ENCODE results near the gene VHLL. TPM values are rescaled to one million over a fixed set of nuclear protein-coding genes. Genes with fewer than 3 reads are reported as not detected.

The VHLL gene
- polyA plus RNA-seq, 4 donors: 0.24 TPM; not detected in 3

DNA sequence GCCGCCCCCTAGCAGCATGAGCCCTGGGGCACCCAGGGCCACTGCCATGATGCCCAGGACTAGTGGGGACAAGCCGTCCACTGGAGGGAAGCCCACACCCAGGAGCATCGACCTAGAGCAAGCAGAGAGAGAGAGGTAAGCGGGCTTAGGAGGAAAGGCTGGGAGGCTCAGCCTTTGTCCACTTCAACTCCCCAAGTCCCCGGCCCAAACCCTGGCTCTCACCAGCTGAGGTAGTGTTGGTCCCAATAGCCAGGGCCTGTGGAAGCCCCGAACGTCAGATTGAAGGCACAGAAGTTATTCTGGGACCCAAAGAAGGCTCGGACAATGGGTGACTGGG is 6.0 kb downstream of the VHLL start:
- no peak for DNase-seq (ENCODE audit: low read depth in 4 of 4, low spot score in 3 of 4)

DNA sequence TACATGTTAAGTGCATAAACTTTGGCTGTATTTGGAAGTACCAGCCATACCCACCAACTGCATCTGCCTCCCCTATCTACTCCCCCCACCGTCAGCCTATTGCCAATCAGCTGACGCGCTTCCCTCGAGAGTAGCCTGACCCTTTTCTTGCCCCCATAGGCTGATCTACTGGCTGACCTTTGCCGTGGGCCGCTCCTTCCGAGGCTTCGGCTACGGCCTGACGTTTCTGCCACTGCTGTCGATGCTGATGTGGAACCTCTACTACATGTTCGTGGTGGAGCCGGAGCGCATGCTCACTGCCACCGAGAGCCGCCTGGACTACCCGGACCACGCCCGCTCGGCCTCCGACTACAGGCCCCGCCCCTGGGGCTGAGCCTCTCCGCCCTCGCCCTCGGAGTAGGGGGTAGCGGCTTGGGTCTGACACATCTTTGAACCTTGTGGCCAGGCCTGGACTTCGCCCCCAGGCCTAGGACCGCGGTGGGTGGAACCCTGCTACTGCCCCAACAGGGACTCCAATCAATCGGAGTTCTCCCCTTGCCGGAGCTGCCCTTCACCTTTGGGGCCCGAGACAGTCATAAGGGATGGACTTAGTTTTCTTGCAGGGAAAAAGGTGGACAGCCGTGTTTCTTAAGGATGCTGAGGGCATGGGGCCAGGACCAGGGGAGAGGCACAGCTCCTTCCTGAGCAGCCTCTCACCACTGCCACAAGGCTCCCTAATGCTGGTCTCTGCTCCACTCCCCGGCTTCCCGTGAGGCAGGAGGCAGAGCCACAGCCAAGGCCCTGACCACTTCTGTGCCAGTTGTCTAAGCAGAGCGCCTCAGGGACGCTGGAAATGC is 7.7 kb downstream of the VHLL start:
- DNase-seq (ENCODE audit: low read depth in 4 of 4, low spot score in 3 of 4): peak; percentile 55 to 62 (median 58)

DNA sequence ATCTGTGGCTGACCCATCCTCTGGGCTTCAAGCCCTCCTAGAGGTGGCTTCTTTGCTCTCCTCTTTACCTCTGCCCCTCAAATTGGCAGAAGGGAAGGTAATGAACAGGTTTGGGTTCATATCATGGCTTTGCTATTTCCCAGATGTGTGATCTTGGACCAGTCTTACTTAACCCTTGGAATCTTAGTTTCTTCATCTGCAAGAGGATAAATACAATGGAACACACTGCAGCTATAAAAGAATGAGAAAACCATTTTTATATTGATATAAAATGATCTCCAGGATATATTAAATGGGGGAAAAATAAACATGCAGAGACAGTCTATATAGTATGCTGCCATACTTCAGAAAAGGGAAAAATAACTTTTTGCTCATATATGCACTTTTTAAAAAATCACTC is 9.2 kb downstream of the VHLL start:
- no peak for DNase-seq (ENCODE audit: low read depth in 4 of 4, low spot score in 3 of 4)

DNA sequence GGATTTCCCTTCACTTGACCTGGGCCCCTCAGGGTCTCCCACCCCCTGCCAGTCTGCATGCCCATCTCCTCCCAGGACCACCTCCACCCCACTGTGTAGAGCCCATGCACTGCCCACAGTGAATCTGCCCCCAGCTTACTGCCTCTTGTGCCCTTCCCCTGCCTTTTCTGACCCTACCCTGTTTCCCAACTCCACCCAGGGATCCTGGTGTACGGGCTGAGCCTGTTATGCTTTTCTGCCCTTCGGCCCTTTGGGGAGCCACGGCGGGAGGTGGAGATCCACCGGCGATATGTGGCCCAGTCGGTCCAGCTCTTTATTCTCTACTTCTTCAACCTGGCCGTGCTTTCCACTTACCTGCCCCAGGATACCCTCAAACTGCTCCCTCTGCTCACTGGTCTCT is 13.0 kb downstream of the VHLL start:
- no peak for DNase-seq (ENCODE audit: low read depth in 4 of 4, low spot score in 3 of 4)

DNA sequence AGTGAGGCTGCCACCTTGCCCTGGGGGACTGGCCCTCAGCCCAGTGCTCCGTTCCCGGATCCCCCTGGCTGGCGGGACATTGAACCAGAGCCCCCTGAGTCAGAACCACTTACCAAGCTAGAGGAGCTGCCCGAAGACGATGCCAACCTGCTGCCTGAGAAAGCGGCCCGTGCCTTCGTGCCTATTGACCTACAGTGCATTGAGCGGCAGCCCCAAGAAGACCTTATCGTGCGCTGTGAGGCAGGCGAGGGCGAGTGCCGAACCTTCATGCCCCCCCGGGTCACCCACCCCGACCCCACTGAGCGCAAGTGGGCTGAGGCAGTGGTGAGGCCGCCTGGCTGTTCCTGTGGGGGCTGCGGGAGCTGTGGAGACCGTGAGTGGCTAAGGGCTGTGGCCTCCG is 13.7 kb downstream of the VHLL start:
- no peak for DNase-seq (ENCODE audit: low read depth in 4 of 4, low spot score in 3 of 4)

DNA sequence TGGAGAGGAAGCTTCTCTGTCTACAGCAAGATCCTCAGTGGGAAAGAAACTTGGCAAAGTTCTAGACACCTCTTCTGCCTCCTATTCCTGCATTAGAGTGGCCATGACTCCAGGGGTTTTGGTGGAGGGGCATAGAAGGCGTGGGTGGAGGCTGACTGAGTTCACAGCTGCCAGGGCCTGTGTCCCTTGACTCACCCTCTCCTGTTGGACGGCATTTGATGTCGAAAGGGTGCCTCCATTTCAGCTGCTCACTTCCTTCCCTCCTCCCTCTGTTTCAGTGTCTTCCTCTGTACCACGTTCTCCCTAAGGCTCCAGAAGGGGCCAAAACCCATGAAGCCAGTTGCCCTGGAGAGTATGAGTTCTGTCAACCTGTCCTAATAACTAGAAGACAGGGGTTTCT is 14.3 kb downstream of the VHLL start:
- no peak for DNase-seq (ENCODE audit: low read depth in 4 of 4, low spot score in 3 of 4)

DNA sequence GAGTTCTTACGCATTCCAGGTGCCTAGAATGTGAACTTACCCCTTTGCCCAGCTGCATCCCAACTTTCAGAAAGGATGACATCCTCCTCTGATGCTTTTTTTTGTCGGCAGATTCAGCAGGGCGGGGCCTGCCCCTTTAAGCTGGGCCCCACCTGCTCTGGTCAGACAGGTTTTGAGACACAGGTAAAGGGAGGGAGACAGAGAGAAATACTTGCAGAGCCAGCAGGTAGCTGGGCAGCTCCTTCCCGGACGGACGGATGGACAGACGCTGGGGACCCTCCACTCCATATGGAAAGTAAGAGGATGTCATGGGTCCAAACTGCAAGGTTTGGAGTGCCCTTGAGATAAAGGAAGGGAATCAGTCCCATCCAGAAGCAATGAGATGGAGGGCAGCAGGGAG is 15.0 kb downstream of the VHLL start, which contains the start of gene TMEM79:
Gene TMEM79 (plus strand): TSS at position 214 of the 400 bp plus-strand sequence. CDS start 902 bp downstream, outside the sequence.
- no peak for DNase-seq (ENCODE audit: low read depth in 4 of 4, low spot score in 3 of 4)

DNA sequence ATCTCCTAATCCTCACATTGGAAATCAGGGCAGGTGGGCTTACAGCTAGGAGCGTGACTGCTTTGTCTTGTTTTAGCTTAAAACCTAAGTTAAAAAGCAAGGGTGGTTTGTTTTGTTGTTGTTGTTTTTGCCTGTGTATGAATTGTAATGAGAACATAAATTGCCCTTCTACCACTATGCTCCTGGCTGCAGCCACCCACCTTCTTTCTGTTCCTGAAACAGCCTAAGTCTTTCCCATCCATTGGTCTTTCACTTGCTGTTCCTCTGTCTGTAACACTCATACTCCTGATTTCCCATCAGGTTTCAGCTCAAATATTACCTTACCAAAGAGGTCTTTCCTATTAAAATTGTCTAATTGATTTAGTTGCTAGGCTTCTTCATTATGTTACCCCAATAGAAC is 15.6 kb downstream of the VHLL start:
- no peak for DNase-seq (ENCODE audit: low read depth in 4 of 4, low spot score in 3 of 4)

DNA sequence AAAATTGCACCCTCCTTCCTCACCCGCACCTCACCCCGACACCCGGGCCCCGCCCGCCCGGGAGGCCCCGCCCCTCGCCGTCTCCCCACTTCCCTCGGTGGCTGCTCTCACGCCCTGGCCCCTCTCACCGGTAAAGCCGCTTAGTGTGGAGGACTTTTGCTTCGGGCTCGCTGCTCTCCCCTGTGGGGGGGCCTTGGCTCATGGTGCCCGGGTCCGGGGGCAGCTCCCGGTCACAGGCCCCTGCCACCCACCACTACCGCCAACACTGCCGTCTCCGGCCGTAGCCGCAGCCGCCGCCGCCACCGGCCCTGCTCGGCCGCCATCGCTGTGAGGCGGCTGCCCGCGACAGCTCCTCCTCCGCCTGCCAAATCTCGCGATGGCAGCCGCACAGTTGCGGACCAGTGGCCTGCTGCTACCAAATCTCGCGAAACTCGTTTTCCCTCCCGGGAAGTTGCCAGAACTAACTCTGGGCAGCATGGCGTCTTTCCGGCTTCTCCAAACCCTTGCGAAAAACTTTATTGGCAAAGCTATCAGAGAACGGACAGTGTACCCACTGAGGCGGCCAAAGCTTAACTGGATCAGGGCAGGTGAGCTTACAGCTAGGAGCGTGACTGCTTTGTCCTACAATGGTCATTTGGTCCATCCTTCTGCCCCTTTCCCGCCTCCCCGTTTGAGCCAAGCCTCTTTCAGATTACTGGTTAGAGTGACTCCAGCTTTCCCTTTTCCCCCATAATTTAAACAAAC is 16.5 kb downstream of the VHLL start, which contains the start of gene SMG5:
Gene SMG5 (minus strand): TSS at position 347 of the 744 bp plus-strand sequence. CDS start 145 bp downstream, at position 202.
- peak; percentile 95 to 99 (median 98) for DNase-seq (ENCODE audit: low read depth in 4 of 4, low spot score in 3 of 4)

DNA sequence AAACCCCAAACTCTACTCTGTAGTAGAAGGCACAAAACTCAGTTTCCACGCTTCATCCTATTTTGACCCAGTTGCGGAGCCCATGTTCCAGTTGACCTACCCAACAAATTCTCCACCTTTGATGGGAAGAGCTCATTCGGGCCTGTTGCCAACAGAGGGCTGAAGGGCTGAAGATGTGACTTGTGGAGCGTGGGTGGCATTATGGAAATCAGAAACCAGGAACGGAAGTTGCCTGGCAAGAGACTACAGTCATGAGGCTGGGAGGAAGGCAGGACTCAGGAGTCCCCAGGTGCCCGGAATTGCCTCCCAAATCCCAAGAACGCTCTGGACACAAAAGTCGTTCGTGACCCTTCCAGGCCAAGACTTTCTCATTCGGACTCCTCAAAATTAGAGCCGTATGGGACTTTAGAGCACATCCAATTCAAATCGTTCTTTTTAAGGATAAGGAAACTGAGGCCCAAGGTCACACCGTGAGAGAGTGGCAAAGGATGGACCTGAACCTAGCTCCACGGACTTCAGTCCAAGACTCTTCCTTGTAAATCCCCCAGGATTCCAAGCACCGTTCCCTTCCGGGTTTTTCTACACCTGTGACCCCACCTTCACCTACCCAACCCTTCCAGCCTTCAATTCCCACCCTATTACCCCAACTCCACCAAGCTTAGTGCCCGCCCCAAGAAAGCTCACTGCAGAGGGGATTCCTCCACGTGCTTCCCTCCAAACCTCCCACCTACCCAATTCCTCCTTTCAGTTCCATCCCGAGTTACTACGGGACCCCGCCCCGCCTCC is 17.2 kb downstream of the VHLL start:
- no peak for DNase-seq (ENCODE audit: low read depth in 4 of 4, low spot score in 3 of 4)

DNA sequence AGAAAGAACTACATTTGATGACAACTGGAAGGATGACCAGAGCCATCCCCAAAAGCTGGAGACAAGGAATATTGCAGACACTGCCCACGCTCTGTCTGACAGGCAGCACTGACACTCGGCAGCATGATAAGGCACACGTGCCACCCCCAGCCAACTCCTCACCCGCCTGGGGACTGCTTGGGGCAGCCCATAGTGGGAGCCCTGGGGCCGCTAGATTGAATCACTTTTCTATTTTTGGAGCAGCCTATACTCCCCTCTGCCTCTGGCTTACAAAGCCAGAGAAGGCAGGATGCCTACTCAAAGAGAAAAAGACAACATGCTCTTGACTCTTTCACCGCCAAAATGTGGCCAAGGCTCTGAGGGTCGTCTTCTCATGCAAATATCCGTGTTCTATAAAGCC is 17.8 kb downstream of the VHLL start:
- DNase-seq (ENCODE audit: low read depth in 4 of 4, low spot score in 3 of 4): no peak

DNA sequence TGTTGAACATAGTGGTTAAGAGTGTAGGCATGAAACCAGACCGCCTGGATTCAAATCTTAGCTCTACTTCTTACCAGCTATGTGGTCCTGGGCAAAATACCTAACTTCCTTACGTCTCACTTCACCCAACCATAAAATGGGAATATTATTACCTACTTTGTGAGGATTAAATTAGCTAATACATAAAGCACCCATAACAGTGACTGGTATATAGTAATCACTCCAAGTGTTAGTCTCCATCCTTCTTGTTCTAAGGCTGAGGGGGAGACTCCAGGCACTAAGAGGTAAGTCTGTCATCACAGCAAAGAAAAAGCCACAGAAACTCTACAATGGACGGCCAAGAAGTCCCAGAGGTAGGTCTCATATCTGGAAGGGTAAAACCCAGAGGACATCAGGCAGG is 19.3 kb downstream of the VHLL start:
- DNase-seq (ENCODE audit: low read depth in 4 of 4, low spot score in 3 of 4): no peak

DNA sequence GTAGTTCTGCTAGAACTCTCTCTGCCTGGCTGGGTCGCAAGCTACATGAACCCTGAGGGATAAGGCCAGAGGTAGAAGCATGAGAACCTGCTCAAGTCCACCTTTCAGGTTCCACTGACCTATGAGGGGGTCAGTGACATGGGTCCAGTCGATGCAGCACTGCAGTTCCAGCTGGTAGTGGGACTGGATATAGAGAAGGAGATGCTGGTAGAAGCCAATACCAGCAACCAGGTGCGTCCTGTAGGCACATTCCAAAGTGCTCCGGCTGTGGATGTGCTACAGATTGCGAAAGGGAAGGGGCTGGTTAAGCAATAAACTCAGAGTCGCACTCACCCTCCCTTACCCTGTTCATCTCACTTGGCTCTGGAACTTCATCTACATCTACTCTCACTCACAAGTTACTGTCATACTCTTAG is 22.1 kb downstream of the VHLL start:
- no peak for DNase-seq (ENCODE audit: low read depth in 4 of 4, low spot score in 3 of 4)

DNA sequence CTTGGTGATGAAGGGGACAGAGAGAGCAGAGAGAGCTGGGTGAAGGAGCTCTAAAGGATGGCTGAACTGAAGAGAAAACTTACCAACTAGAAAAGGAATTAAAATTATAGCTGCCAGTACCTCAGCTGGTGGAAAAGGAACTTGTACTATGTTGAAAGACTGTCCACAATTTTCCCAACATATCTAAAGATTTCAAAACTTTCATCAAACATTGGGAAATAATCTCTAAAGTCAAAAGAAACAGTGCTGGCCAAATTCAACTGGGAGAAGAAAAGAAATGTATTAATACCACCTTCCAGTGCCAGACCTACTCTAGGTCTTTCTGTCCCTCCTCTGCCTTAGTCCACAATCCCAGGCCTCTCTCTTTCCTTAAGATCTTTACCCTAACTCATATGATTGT is 22.6 kb downstream of the VHLL start:
- no peak for DNase-seq (ENCODE audit: low read depth in 4 of 4, low spot score in 3 of 4)

DNA sequence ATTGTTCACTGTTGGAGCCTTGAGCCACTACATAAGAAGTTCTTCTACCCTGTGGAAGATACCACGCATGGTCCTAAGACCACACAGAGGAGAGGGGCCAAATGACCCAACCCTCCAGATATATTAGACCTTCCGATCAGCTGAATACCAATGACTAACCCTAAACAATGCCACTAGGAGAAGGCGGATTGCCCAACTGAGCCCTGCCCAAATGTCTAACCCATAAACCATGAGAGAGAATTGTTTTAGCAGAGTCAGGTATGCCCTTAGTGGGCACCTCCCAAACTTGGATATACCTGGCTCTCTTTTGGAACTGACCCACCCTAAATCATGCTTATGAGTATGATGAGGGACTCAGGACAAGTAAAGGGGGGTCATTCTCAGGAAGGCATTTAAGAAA is 28.8 kb downstream of the VHLL start:
- no peak for DNase-seq (ENCODE audit: low read depth in 4 of 4, low spot score in 3 of 4)

DNA sequence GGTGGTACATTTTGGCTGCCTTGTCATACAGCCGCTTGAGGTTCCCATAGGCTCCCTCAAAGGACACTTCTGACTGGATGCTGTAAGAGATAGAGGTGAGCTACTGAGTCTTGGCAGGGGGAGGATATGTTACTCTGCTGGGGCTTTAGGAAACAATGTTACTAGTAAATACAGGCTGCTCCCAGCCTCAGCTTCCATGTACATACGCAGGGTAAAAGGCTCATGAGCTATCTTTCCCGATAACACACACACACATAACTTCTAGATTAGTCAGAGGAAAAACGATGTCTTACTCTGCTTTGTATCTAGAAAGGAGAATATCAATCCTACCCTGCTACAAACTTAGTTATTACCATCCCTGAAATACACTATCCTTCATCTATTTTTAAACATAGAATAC is 30.8 kb downstream of the VHLL start:
- no peak for DNase-seq (ENCODE audit: low read depth in 4 of 4, low spot score in 3 of 4)

DNA sequence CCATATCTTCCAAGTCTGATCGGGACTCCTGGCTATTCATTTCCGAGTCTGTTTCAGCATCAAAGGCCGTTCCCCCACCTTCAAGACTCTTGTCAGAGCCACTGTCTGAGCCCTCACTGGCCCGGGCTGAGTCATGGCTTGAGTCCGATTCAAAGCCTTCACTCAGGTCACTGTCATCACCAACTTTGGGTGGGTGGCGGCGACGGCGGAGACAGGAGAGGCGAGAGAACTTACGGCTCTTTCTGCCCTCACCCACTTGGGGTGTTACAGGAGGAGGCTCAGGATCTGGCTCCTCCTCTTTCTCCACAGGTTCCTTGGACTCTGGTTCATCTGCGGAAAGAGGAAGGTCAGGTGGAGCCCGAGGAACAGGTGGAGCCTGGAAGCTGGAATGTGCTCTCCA is 33.1 kb downstream of the VHLL start:
- no peak for DNase-seq (ENCODE audit: low read depth in 4 of 4, low spot score in 3 of 4)

DNA sequence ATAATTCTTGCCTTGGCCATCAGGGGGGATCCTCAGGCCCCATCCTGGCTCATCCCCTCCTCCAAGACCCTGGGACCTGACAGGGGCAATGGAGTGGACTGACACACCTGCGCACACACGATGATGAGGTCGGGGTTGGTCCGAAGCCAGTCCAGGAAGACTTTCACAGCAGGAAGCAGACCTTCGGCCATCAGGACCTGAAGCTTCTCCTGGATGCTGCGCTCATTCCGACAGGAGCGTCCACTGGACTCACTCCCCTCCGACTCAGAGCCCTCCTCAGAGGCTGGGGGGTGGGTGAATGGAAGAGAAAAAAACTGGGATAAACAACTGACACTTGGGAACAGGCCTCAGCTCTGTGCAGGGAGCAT is 35.8 kb downstream of the VHLL start:
- DNase-seq (ENCODE audit: low read depth in 4 of 4, low spot score in 3 of 4): no peak

DNA sequence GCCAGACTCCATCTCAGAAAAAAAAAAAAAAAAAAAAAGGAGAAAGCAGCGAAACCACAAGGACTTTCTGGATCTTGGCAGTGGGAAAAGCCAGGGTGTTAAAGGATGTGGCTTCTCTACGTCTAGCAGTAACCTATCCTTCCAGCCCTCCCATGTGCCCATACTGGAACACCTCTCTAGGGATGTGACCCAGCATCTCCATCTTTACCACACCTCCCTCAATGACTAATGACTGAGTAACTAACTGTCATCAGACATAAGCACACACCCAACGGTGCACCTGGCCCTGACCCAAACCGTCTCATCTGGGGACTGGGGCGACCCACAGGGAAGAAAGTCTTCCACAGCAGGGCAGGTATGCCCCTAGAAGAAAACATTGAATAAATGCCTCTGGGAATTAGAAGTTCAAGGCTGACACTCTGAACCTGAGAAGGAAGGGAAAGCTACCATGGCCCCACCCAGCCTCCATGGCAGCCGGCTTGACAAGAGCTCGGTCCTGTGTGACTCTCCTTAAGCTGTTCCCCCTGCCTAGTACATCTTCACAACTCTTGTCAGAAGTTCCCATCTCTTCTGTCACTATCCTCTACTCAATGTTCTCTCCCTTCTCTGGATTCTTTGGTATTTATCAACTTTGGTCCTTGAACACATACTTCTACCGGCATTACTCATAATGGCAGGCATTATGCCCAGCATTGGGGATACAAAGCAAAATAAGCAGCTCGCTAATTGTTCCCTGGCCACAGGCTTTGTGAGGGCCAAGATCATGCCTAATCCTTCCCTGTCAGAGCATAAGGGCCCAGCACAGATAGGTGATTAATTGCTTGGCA is 36.4 kb downstream of the VHLL start:
- DNase-seq (ENCODE audit: low read depth in 4 of 4, low spot score in 3 of 4): no peak

DNA sequence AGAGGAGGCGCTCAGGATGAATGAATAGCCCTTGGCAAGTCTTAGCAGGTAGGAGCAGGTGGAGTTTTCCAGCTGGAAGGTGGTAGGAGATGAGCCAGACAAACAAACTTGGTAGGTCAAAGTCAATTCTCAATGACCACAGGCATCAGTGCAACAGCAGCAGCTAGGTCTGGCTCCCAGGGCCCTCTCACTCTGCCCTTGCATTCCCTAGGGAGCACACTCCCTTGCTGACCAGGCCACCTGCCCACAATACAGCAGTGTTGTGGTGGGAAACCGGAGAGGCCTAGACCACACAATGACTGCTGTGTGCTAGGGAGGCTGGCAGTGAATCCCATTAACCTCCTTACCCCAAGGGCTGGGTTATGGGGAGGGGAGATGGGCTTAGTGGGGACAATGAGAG is 38.2 kb downstream of the VHLL start:
- no peak for DNase-seq (ENCODE audit: low read depth in 4 of 4, low spot score in 3 of 4)
